Measurements from ENCODE around the gene IL37. TPM values are rescaled to one million over a fixed set of nuclear protein-coding genes. Genes with fewer than 3 reads are reported as not detected.

Gene IL37
- total and polyA plus RNA-seq, 2 donors from 2014 or later: not detected

GRCh38 chr2:112967023-112967422, 56.1 kb downstream of the IL37 start:
- Histone ChIP-seq H3K9me3 (ENCODE audit: control insufficient read depth in 2 of 3, insufficient read depth in 1 of 3, low read length in 3 of 3) (no peaks in the 10 kb centered on the region), H3K4me3 (ENCODE audit: low read length in 3 of 3) (no peak overlapping the region), H3K27ac (ENCODE audit: low read depth in 2 of 2, low read length in 2 of 2) (no peak overlapping the region), H3K9ac (ENCODE audit: low read length in 3 of 3) (no peak overlapping the region), H3K36me3 (ENCODE audit: control insufficient read depth in 2 of 3, insufficient read depth in 3 of 3, low read length in 3 of 3) (no peaks in the 10 kb centered on the region), H3K27me3 (ENCODE audit: control insufficient read depth, insufficient read depth, low read length) (no peaks in the 10 kb centered on the region), H3K4me1 (ENCODE audit: control insufficient read depth in 2 of 3, insufficient read depth in 2 of 3, low read depth in 1 of 3, low read length in 3 of 3) (no peaks in the 10 kb centered on the region)
- DNase-seq (no peak), FAIRE-seq (no peak)
- intact Hi-C loops (cut with DNase I): no loop called here
- TF ChIP-seq CTCF (IDR thresholded peaks at IDR 0.05; ENCODE audit: borderline replicate concordance, extremely low read depth, insufficient read depth): no peak

Other genes starting within 250 kb of the IL37 start
- not detected for gene NT5DC4, start 190.1 kb upstream of the IL37 start, total RNA-seq
- not detected for gene NT5DC4, start 190.1 kb upstream of the IL37 start, polyA plus RNA-seq (ENCODE audit: insufficient read depth, low read depth, low replicate concordance)
- gene CKAP2L, start 146.6 kb upstream of the IL37 start, total RNA-seq: 0.88 TPM
- gene CKAP2L, start 146.6 kb upstream of the IL37 start, polyA plus RNA-seq (ENCODE audit: insufficient read depth, low read depth, low replicate concordance): not detected
- gene IL1A, start 126.7 kb upstream of the IL37 start, total RNA-seq: 0.13 TPM
- not detected for gene IL1A, start 126.7 kb upstream of the IL37 start, polyA plus RNA-seq (ENCODE audit: insufficient read depth, low read depth, low replicate concordance)
- gene IL1B, start 74.4 kb upstream of the IL37 start, total RNA-seq: 2.9 TPM
- 0.56 TPM for gene IL1B, start 74.4 kb upstream of the IL37 start, polyA plus RNA-seq (ENCODE audit: insufficient read depth, low read depth, low replicate concordance)
- not detected for gene IL36G, start 66.8 kb downstream of the IL37 start, total RNA-seq
- 1.7 TPM for gene IL36G, start 66.8 kb downstream of the IL37 start, polyA plus RNA-seq (ENCODE audit: insufficient read depth, low read depth, low replicate concordance)
- not detected for gene IL36A, start 94.3 kb downstream of the IL37 start, total RNA-seq
- not detected for gene IL36A, start 94.3 kb downstream of the IL37 start, polyA plus RNA-seq (ENCODE audit: insufficient read depth, low read depth, low replicate concordance)
- gene IL36B, start 141.7 kb downstream of the IL37 start, total RNA-seq: not detected
- not detected for gene IL36B, start 141.7 kb downstream of the IL37 start, polyA plus RNA-seq (ENCODE audit: insufficient read depth, low read depth, low replicate concordance)
- gene IL36RN, start 148.0 kb downstream of the IL37 start, total RNA-seq: not detected
- not detected for gene IL36RN, start 148.0 kb downstream of the IL37 start, polyA plus RNA-seq (ENCODE audit: insufficient read depth, low read depth, low replicate concordance)
- not detected for gene IL1F10, start 156.8 kb downstream of the IL37 start, total RNA-seq
- gene IL1F10, start 156.8 kb downstream of the IL37 start, polyA plus RNA-seq (ENCODE audit: insufficient read depth, low read depth, low replicate concordance): not detected
- gene IL1RN, start 216.4 kb downstream of the IL37 start, total RNA-seq: 2.1 TPM
- 1.3 TPM for gene IL1RN, start 216.4 kb downstream of the IL37 start, polyA plus RNA-seq (ENCODE audit: insufficient read depth, low read depth, low replicate concordance)